Measurements from ENCODE around the gene ELMOD2.
"Not testable (repeated sequence)": the region's sequence is repeated elsewhere in the genome, so short reads cannot be mapped to it uniquely, and the experiment has no call there.

Gene ELMOD2

GRCh38 chr4:140523857-140524742 is at the start of gene ELMOD2:
TSS of gene ELMOD2 (plus strand) at chr4:140524168. CDS start at chr4:140525429, 1,261 bp downstream.
- DNase-seq (ENCODE audit: low read depth): peak; percentile 93

- DNase-seq (ENCODE audit: low read depth): no peak
These were observed 40.5 kb upstream of the ELMOD2 start for GRCh38 chr4:140483445-140483844.

- no peak for DNase-seq (ENCODE audit: low read depth)
These were observed 38.0 kb upstream of the ELMOD2 start for GRCh38 chr4:140485939-140486338.

- DNase-seq (ENCODE audit: low read depth): no peak
These were observed 26.6 kb upstream of the ELMOD2 start for GRCh38 chr4:140497405-140497746.

- DNase-seq (ENCODE audit: low read depth): no peak
These were observed 26.0 kb upstream of the ELMOD2 start, which contains the start of gene MGAT4D for GRCh38 chr4:140497747-140498636. TSS of gene MGAT4D (minus strand) at chr4:140498293. CDS start at chr4:140498222, 71 bp downstream.

- DNase-seq (ENCODE audit: low read depth): no peak
These were observed 24.6 kb upstream of the ELMOD2 start for GRCh38 chr4:140499391-140499790.

GRCh38 chr4:140504261-140504660 is 19.7 kb upstream of the ELMOD2 start:
- no peak for DNase-seq (ENCODE audit: low read depth)

GRCh38 chr4:140513765-140514164 is 10.2 kb upstream of the ELMOD2 start:
- DNase-seq (ENCODE audit: low read depth): not testable (repeated sequence)

GRCh38 chr4:140515423-140515822 is 8.5 kb upstream of the ELMOD2 start:
- no peak for DNase-seq (ENCODE audit: low read depth)

- no peak for DNase-seq (ENCODE audit: low read depth)
These were observed 555 bp upstream of the ELMOD2 start for GRCh38 chr4:140523370-140523856.

- DNase-seq (ENCODE audit: low read depth): no peak
These were observed 5.5 kb downstream of the ELMOD2 start for GRCh38 chr4:140529434-140529833.

- no peak for DNase-seq (ENCODE audit: low read depth)
These were observed 10.0 kb downstream of the ELMOD2 start for GRCh38 chr4:140533951-140534480.

GRCh38 chr4:140556372-140557085 is 32.6 kb downstream of the ELMOD2 start:
- DNase-seq (ENCODE audit: low read depth): no peak

GRCh38 chr4:140557831-140558435 is 34.0 kb downstream of the ELMOD2 start:
- no peak for DNase-seq (ENCODE audit: low read depth)

- DNase-seq (ENCODE audit: low read depth): no peak
These were observed 35.7 kb downstream of the ELMOD2 start for GRCh38 chr4:140559696-140560095.

- no peak for DNase-seq (ENCODE audit: low read depth)
These were observed 44.7 kb downstream of the ELMOD2 start, which contains the start of gene UCP1 for GRCh38 chr4:140568507-140569306. TSS of gene UCP1 (minus strand) at chr4:140568961. CDS start at chr4:140568729, 232 bp downstream.

- no peak for DNase-seq (ENCODE audit: low read depth)
These were observed 45.3 kb downstream of the ELMOD2 start for GRCh38 chr4:140569307-140569638.

- no peak for DNase-seq (ENCODE audit: low read depth)
These were observed 47.7 kb downstream of the ELMOD2 start for GRCh38 chr4:140571620-140572019.

GRCh38 chr4:140575489-140575888 is 51.5 kb downstream of the ELMOD2 start:
- no peak for DNase-seq (ENCODE audit: low read depth)

GRCh38 chr4:140579278-140579677 is 55.3 kb downstream of the ELMOD2 start:
- no peak for DNase-seq (ENCODE audit: low read depth)
